DND-41 (cell line): ENCODE data around the gene DISC1.

Experiments used
- ATAC-seq: fragments of 200-7000 bp; cut with Tn5 transposase; 3 replicates; pipeline ENCODE4 v1.9.1; 2021; ENCODE audit warnings: low read depth; ENCODE audit not compliant: insufficient read depth
- DNase-seq: peaks from one replicate; pipeline ENCODE4 v3.0.0-alpha.2; 2020
- H2AFZ ChIP-seq: 2 replicates; pipeline ENCODE4 v1.6.0; 2012; ENCODE audit warnings: low read depth, low read length
- H3K27ac ChIP-seq: 2 replicates; pipeline ENCODE4 v1.5.1; 2012; ENCODE audit warnings: low read length, inconsistent platforms
- H3K27me3 ChIP-seq: fragments of 200-600 bp; sonication (generic); 2 replicates; pipeline ENCODE4 v1.6.0; 2012; ENCODE audit warnings: low read length, mild to moderate bottlenecking, inconsistent platforms; ENCODE audit not compliant: insufficient read depth, poor library complexity
- H3K36me3 ChIP-seq: 2 replicates; pipeline ENCODE4 v1.5.1; 2012; ENCODE audit warnings: low read length, inconsistent platforms; ENCODE audit not compliant: insufficient read depth
- H3K4me1 ChIP-seq: 2 replicates; pipeline ENCODE4 v1.5.1; 2012; ENCODE audit warnings: mild to moderate bottlenecking, low read length; ENCODE audit not compliant: insufficient read depth
- H3K4me2 ChIP-seq: 2 replicates; pipeline ENCODE4 v1.6.0; 2012; ENCODE audit warnings: mild to moderate bottlenecking, moderate library complexity, low read length, inconsistent platforms; ENCODE audit not compliant: insufficient read depth
- H3K4me3 ChIP-seq, 2 experiments: fragments of 200-600 bp in 1 of 2; shearing (Covaris generic) in 1 of 2; 2 replicates each; pipeline ENCODE4 v1.5.1; 2012 to 2016; ENCODE audit warnings: inconsistent platforms in 2 of 2, low read length in 2 of 2, mild to moderate bottlenecking in 2 of 2, low read depth in 1 of 2, moderate library complexity in 1 of 2
- H3K79me2 ChIP-seq: 2 replicates; pipeline ENCODE4 v1.6.0; 2012; ENCODE audit warnings: low read length, inconsistent platforms; ENCODE audit not compliant: insufficient read depth
- H3K9ac ChIP-seq: 2 replicates; pipeline ENCODE4 v1.6.0; 2012; ENCODE audit warnings: low read depth, mild to moderate bottlenecking, inconsistent platforms, low read length, moderate library complexity
- H3K9me3 ChIP-seq: 2 replicates; pipeline ENCODE4 v1.5.1; 2012; ENCODE audit warnings: low read length, moderate library complexity, mild to moderate bottlenecking, inconsistent platforms; ENCODE audit not compliant: insufficient read depth, severe bottlenecking
- H4K20me1 ChIP-seq: 2 replicates; pipeline ENCODE4 v1.6.0; 2012; ENCODE audit warnings: low read length; ENCODE audit not compliant: insufficient read depth
- EZH2 ChIP-seq: IDR thresholded peaks from 3 replicates; pipeline ENCODE4 v1.6.1; 2012; ENCODE audit warnings: borderline replicate concordance, low read depth, mild to moderate bottlenecking, moderate library complexity, low read length, inconsistent platforms; ENCODE audit not compliant: severe bottlenecking
- TF ChIP-seq, protein P1 (sequence below): IDR thresholded peaks from 2 replicates; pipeline ENCODE4 v1.5.1; 2012; ENCODE audit warnings: borderline replicate concordance, low read length, moderate library complexity, mild to moderate bottlenecking; ENCODE audit not compliant: poor library complexity, severe bottlenecking; ENCODE audit errors: extremely low read depth

The DISC1 gene

DNA sequence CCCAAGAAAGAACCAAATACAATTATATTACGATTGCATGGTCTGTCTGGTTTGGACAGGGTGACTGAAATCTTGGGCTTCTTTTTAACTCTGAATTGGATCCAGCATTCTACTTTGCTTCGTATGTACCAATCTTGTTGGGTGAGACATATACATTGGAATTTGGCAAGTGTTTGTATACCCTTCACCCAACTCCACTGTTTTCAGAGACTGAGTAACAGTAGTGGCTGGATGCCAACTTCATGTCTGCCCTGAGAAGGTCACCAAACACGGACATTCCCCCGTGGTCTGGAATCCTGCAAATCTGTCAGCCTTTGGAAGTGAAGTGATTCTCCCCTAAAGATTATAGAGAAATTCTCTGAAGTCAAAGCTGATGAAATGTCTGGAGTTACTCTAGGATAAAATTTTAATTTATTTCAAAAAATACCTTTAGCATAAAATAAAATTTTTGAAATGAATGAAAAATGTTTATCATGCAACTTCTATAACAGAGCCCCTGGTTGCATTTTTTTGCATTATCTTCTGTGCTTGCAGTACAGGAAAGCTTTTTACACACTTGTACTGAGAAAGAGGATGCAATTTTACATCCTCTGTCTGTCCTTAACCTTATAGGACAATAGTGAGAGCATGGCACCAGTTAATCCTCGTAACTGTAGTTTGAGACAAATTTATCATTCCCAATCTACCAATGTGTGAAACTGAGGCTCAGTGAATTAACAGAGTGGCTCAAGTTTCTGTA, 201.8 kb downstream of the DISC1 start:
- no peak overlapping the region for H3K9ac ChIP-seq
- TF ChIP-seq, protein P1, sequence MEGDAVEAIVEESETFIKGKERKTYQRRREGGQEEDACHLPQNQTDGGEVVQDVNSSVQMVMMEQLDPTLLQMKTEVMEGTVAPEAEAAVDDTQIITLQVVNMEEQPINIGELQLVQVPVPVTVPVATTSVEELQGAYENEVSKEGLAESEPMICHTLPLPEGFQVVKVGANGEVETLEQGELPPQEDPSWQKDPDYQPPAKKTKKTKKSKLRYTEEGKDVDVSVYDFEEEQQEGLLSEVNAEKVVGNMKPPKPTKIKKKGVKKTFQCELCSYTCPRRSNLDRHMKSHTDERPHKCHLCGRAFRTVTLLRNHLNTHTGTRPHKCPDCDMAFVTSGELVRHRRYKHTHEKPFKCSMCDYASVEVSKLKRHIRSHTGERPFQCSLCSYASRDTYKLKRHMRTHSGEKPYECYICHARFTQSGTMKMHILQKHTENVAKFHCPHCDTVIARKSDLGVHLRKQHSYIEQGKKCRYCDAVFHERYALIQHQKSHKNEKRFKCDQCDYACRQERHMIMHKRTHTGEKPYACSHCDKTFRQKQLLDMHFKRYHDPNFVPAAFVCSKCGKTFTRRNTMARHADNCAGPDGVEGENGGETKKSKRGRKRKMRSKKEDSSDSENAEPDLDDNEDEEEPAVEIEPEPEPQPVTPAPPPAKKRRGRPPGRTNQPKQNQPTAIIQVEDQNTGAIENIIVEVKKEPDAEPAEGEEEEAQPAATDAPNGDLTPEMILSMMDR, result no peak
- no peak for TF ChIP-seq EZH2

GRCh38 chr1:231829332-231829731, 202.7 kb downstream of the DISC1 start:
- no peaks in the 10 kb centered on the region for H3K36me3 ChIP-seq
- H3K79me2 ChIP-seq, result no peaks in the 10 kb centered on the region
- no peaks in the 10 kb centered on the region for H3K27me3 ChIP-seq
- H4K20me1 ChIP-seq, result no peaks in the 10 kb centered on the region
- no peak for DNase-seq
- no peak overlapping the region for H3K4me3 ChIP-seq
- TF ChIP-seq, protein P1, result no peak
- TF ChIP-seq EZH2, result no peak
- H3K4me1 ChIP-seq, result no peaks in the 10 kb centered on the region
- no peak for ATAC-seq
- no peak overlapping the region for H3K9ac ChIP-seq
- no peak overlapping the region for H3K4me2 ChIP-seq
- H3K27ac ChIP-seq, result no peak overlapping the region
- H2AFZ ChIP-seq, result no peak overlapping the region
- no peaks in the 10 kb centered on the region for H3K9me3 ChIP-seq

More for the DNA sequence above, 201.8 kb downstream of the DISC1 start:
- H3K4me3 ChIP-seq, result no peak overlapping the region
- no peaks in the 10 kb centered on the region for H3K79me2 ChIP-seq
- ATAC-seq (no peak), DNase-seq (no peak)
- H3K27me3 ChIP-seq, result no peaks in the 10 kb centered on the region
- H3K9me3 ChIP-seq, result no peaks in the 10 kb centered on the region
- no peaks in the 10 kb centered on the region for H3K4me1 ChIP-seq
- H3K4me2 ChIP-seq, result no peak overlapping the region
- no peak overlapping the region for H3K27ac ChIP-seq
- no peak overlapping the region for H2AFZ ChIP-seq
- no peaks in the 10 kb centered on the region for H4K20me1 ChIP-seq
- no peaks in the 10 kb centered on the region for H3K36me3 ChIP-seq

DNA sequence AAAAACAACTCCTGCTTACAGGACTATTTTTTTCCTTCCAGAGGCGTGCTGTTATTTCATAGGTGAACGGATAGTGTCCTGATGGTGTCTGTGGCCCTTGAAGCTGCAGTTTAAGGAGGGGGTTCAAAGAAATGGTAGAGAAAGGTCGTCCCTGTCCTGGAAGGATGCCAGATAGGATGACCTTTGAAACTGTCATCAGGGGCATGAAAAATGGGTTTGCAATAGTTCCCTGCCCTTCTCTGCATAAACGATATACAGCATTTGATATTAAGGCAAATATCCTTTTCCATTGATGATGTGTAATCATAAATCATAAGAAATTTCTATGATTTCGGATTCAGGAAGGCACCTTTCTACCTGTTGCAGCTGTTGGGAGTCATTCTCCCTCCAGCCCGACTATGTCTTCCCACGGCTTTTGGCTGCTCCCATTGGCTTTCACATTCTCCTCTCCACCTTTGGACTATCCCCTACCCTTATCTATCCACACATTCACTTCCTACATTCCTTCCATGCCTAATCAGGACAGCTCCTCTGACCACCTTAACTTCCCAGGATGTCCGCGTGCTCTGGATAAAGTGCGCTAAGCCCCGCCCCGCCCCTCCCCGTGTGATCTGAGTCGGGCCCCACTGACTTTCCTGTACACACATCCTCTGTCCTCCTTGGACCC, 209.8 kb downstream of the DISC1 start:
- Histone ChIP-seq H3K4me2 (no peak overlapping the region), H3K27ac (no peak overlapping the region), H3K9ac (no peak overlapping the region), H3K4me3 (no peak overlapping the region), H3K4me1 (no peaks in the 10 kb centered on the region), H2AFZ (no peak overlapping the region), H3K79me2 (no peaks in the 10 kb centered on the region), H4K20me1 (no peaks in the 10 kb centered on the region), H3K36me3 (no peaks in the 10 kb centered on the region), H3K27me3 (no peaks in the 10 kb centered on the region), H3K9me3 (no peaks in the 10 kb centered on the region)
- DNase-seq (no peak), ATAC-seq (no peak)
- no peak for TF ChIP-seq EZH2

GRCh38 chr1:231838521-231838920, 211.9 kb downstream of the DISC1 start:
- H3K4me2 ChIP-seq, result no peak overlapping the region
- DNase-seq (no peak), ATAC-seq (no peak)
- H4K20me1 ChIP-seq, result no peaks in the 10 kb centered on the region
- no peaks in the 10 kb centered on the region for H3K79me2 ChIP-seq
- no peak overlapping the region for H3K4me3 ChIP-seq
- TF ChIP-seq, protein P1, result no peak
- no peak for TF ChIP-seq EZH2
- H2AFZ ChIP-seq, result no peak overlapping the region
- no peak overlapping the region for H3K9ac ChIP-seq
- no peak overlapping the region for H3K27ac ChIP-seq
- no peaks in the 10 kb centered on the region for H3K36me3 ChIP-seq
- H3K9me3 ChIP-seq, result no peaks in the 10 kb centered on the region
- H3K4me1 ChIP-seq, result no peaks in the 10 kb centered on the region
- no peaks in the 10 kb centered on the region for H3K27me3 ChIP-seq
